A549 treated with CORT108297 at 1 μM for 4 hours (cell line): ENCODE data around the gene SHROOM3. TPM values are rescaled to one million over a fixed set of nuclear protein-coding genes. Genes with fewer than 3 reads are reported as not detected.

Experiments used
- total RNA-seq: library from RNA; stranded (reverse); fragments of 200-300 nt; extraction: Qiagen RNA extraction; gene quantifications from 5 replicates; pipeline ENCODE4 v1.2.3, GENCODE V29; 2022

SHROOM3 gene
- 4.5 to 9.2 TPM (median 7.1 TPM) in 5 replicates for total RNA-seq

GRCh38 chr4:76434901-76435527 lies at the start of gene SHROOM3:
Gene SHROOM3 (plus strand): TSS chr4:76435229. CDS start chr4:76436053, 824 bp downstream.

GRCh38 chr4:76420762-76421581 lies 14.1 kb upstream of the SHROOM3 start, which contains the start of gene CCDC158:
Gene CCDC158 (minus strand): TSS chr4:76421141. CDS start chr4:76403207, 17,934 bp downstream.

Other genes starting within 250 kb of the SHROOM3 start
- gene SCARB2, start 221.4 kb upstream of the SHROOM3 start, total RNA-seq = 36.3 to 54.3 TPM (median 52.1 TPM) in 5 replicates
- 0.12 to 0.22 TPM (median 0.18 TPM) in 5 replicates for gene FAM47E, start 183.5 kb upstream of the SHROOM3 start, total RNA-seq
- gene STBD1, start 128.5 kb upstream of the SHROOM3 start, total RNA-seq = 8.0 to 9.6 TPM (median 8.6 TPM) in 5 replicates
- gene CCDC158, start 14.1 kb upstream of the SHROOM3 start, total RNA-seq = not detected in 5 replicates